ENCODE data around the gene USP5. TPM values are rescaled to one million over a fixed set of nuclear protein-coding genes. Genes with fewer than 3 reads are reported as not detected.
"Not testable (repeated sequence)": the region's sequence is repeated elsewhere in the genome, so short reads cannot be mapped to it uniquely, and the experiment has no call there.

USP5 gene
- total RNA-seq, 2 donors from 2014 or later = 54.3 to 62.7 TPM

DNA sequence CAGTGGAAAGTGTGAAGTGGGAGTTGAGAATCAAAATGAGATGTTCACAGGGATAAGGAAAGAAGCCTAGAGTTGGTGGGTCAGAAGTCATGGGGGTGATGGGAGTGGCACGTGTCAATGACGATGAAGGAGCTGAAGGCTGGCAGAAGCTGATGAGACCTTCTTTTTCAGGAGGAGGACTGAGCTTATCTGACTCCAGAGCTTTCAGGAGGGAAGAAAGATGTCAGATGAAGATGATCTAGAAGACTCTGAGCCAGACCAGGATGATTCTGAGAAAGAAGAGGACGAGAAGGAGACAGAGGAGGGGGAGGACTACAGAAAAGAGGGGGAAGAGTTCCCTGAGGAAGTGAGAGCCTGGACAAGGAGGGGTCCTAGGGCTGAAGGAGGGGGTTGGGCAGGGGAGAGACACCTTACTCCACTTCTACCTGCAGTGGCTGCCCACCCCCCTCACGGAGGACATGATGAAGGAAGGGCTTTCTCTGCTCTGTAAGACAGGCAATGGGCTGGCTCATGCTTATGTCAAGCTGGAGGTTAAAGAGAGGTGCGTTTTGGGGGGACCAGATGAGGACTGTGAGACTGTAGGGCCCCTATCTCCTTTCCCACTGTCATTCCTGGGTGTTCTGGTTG, 53.6 kb downstream of the USP5 start:
- H3K4me1 ChIP-seq (ENCODE audit: control insufficient read depth in 1 of 2, low read depth in 2 of 2) = peaks cover 5 to 12% of the 10 kb centered on the region in 2 donors

DNA sequence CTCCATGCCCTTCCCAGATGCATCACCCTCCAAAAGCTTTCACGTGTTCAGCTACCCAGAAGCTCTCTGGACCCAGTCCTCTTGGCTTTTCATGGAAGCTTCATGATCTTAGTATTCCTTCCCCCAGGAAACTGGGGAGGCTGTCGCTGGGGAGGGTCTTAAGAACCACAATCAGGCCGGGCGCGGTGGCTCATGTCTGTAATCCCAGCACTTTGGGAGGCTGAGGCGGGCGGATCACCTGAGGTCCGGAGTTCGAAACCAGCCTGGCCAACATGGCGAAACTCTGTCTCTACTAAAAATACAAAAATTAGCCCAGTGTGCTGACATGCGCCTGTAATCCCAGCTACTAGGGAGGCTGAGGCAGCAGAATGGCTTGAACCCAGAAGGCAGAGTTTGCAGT, 56.2 kb downstream of the USP5 start:
- H3K9me3 ChIP-seq; ATAC-seq (ENCODE audit: insufficient number of reproducible peaks, low FRiP score, low read depth); H3K27me3 ChIP-seq (replicated peaks; ENCODE audit: insufficient read depth); DNase-seq (ENCODE audit: low spot score); H3K36me3 ChIP-seq; H3K27ac ChIP-seq; H3K4me3 ChIP-seq: not testable (repeated sequence)
- peaks cover 5 to 12% of the 10 kb centered on the region in 2 donors for H3K4me1 ChIP-seq (ENCODE audit: control insufficient read depth in 1 of 2, low read depth in 2 of 2)

More for the DNA sequence above, 53.6 kb downstream of the USP5 start:
- Histone ChIP-seq H3K27ac (peak overlapping the region in 1 of 2 donors; percentile 96), H3K4me3 (peak overlapping the region; percentile 100), H3K9me3 (no peaks in the 10 kb centered on the region), H3K36me3 (peaks cover 4% of the 10 kb centered on the region), H3K27me3 (replicated peaks; ENCODE audit: insufficient read depth) (no peaks in the 10 kb centered on the region)
- ATAC-seq (ENCODE audit: insufficient number of reproducible peaks, low FRiP score, low read depth) = no peak
- no peak for DNase-seq (ENCODE audit: low spot score)
- TF ChIP-seq, protein P1, sequence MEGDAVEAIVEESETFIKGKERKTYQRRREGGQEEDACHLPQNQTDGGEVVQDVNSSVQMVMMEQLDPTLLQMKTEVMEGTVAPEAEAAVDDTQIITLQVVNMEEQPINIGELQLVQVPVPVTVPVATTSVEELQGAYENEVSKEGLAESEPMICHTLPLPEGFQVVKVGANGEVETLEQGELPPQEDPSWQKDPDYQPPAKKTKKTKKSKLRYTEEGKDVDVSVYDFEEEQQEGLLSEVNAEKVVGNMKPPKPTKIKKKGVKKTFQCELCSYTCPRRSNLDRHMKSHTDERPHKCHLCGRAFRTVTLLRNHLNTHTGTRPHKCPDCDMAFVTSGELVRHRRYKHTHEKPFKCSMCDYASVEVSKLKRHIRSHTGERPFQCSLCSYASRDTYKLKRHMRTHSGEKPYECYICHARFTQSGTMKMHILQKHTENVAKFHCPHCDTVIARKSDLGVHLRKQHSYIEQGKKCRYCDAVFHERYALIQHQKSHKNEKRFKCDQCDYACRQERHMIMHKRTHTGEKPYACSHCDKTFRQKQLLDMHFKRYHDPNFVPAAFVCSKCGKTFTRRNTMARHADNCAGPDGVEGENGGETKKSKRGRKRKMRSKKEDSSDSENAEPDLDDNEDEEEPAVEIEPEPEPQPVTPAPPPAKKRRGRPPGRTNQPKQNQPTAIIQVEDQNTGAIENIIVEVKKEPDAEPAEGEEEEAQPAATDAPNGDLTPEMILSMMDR (IDR thresholded peaks at IDR 0.05) = no peak

DNA sequence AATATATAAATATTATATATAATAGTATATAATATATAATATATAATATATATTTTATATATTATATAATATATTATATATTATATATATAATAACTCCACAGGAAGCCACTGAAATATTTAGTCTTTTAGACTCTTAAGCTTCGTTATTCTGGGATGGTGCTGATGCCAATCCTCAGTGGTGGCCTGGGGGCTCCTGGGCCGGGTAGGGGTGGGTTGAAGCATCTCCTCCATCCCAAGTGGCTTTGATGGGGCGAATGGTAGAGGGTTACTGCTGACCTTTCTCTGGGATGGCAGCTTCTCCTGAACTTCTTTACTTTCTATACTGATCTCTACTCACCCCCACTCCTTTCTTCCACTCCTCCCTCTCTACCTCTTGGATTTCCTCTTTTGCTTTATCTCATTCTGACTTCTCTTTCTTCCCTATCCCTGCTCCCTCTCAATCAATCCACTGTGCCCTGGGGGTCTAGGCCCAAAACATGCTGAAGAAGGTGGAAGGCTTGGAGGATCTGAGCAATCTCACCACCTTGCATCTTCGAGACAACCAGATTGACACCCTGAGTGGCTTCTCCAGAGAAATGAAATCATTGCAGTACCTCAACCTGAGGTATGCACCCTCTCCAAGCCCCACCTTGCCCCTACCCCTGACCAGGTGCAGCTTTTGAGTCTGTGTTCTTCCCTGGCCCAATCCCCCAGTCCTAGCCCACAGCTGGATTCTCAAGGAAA, 57.6 kb downstream of the USP5 start:
- H3K4me3 ChIP-seq = no peak overlapping the region
- no peaks in the 10 kb centered on the region for H3K9me3 ChIP-seq
- peaks cover 4% of the 10 kb centered on the region for H3K36me3 ChIP-seq
- no peak overlapping the region for H3K27ac ChIP-seq
- no peaks in the 10 kb centered on the region for H3K27me3 ChIP-seq (replicated peaks; ENCODE audit: insufficient read depth)
- ATAC-seq (ENCODE audit: insufficient number of reproducible peaks, low FRiP score, low read depth) = no peak
- DNase-seq (ENCODE audit: low spot score) = no peak
- TF ChIP-seq, protein P1 (IDR thresholded peaks at IDR 0.05) = no peak
- H3K4me1 ChIP-seq (ENCODE audit: control insufficient read depth in 1 of 2, low read depth in 2 of 2) = peaks cover 11 to 14% of the 10 kb centered on the region in 2 donors

DNA sequence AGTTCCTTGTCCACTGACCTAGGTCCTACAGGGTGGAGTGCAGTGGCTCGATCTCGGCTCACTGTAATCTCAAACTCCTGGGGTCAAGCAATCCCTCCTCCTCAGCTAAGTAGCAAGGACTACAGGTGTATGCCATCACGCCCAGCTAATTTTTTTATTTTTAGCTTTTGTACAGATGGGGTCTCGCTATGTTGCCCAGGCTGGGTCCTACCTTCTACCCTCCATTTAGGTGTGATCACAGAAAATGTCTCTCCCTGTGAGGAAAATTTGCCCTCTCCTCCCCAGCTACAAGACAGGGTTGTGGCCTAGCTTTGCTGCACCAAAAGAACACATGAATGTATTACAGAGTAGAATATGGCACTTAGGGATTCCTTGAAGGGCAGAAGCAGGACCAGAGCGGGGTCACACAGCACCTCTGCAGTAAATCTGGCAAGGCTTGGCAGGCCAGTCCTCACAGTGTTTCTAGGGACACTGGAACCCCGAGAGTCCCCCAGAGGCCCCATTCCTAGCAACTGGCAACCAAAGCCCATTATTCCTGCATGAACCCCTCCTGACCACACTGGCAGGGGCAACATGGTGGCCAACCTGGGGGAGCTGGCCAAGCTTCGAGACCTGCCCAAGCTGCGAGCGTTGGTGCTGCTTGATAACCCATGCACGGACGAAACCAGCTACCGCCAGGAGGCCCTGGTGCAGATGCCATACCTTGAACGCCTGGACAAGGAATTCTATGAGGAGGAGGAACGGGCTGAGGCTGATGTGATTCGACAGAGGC, 60.4 kb downstream of the USP5 start:
- no peak overlapping the region for H3K27ac ChIP-seq
- peaks cover 10% of the 10 kb centered on the region for H3K36me3 ChIP-seq
- no peaks in the 10 kb centered on the region for H3K9me3 ChIP-seq
- no peak for ATAC-seq (ENCODE audit: insufficient number of reproducible peaks, low FRiP score, low read depth)
- H3K4me1 ChIP-seq (ENCODE audit: control insufficient read depth in 1 of 2, low read depth in 2 of 2) = peaks cover 16 to 18% of the 10 kb centered on the region in 2 donors
- H3K4me3 ChIP-seq = no peak overlapping the region
- no peak for DNase-seq (ENCODE audit: low spot score)
- H3K27me3 ChIP-seq (replicated peaks; ENCODE audit: insufficient read depth) = no peaks in the 10 kb centered on the region
- TF ChIP-seq, protein P1 (IDR thresholded peaks at IDR 0.05) = no peak

DNA sequence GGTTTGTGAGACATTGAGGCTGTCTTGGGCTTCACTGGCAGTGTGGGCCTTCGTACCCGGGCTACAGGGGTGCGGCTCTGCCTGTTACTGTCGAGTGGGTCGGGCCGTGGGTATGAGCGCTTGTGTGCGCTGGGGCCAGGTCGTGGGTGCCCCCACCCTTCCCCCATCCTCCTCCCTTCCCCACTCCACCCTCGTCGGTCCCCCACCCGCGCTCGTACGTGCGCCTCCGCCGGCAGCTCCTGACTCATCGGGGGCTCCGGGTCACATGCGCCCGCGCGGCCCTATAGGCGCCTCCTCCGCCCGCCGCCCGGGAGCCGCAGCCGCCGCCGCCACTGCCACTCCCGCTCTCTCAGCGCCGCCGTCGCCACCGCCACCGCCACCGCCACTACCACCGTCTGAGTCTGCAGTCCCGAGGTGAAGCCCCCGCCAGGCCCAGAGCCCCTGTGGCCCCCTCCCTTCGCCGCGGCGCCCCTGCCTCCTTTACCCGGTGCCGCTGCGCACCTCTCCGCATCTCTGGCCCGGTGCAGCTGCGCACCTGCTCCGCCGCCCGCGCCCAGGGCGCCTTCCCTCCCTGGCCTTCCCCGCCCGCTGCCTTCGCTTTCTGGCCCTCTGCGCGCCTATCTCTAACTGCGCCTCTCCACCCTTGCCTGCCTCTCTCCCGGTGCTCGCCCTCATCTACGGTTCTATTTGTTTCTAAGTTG, 62.4 kb downstream of the USP5 start, which contains the start of gene ENO2:
TSS of gene ENO2 (plus strand) at position 335 of the 701 bp plus-strand sequence. CDS start 1,253 bp downstream, outside the sequence.
- TF ChIP-seq, protein P1 (IDR thresholded peaks at IDR 0.05) = no peak
- peaks cover 11% of the 10 kb centered on the region for H3K36me3 ChIP-seq
- H3K4me1 ChIP-seq (ENCODE audit: control insufficient read depth in 1 of 2, low read depth in 2 of 2) = peaks cover 16 to 18% of the 10 kb centered on the region in 2 donors
- DNase-seq (ENCODE audit: low spot score) (peak; percentile 60), ATAC-seq (ENCODE audit: insufficient number of reproducible peaks, low FRiP score, low read depth) (peak; percentile 77)
- no peaks in the 10 kb centered on the region for H3K9me3 ChIP-seq
- H3K27ac ChIP-seq = peak within 1 kb of the TSS; percentile 94
- no peaks in the 10 kb centered on the region for H3K27me3 ChIP-seq (replicated peaks; ENCODE audit: insufficient read depth)
- peak within 1 kb of the TSS; percentile 99 for H3K4me3 ChIP-seq
